OCI-LY1 (cell line): Measurements from ENCODE around the gene TGFBR2.

ENCODE experiments used
- H2AFZ ChIP-seq: fragments of 200-600 bp; sonication (generic), shearing (Covaris generic); 2 replicates; pipeline ENCODE4 v1.6.0; 2014; ENCODE audit warnings: antibody characterized with exemption, mild to moderate bottlenecking, low read length
- H3F3A ChIP-seq: fragments of 200-600 bp; sonication (generic), shearing (Covaris generic); 2 replicates; pipeline ENCODE4 v1.6.0; 2014; ENCODE audit warnings: mild to moderate bottlenecking, antibody characterized with exemption, low read length, moderate library complexity; ENCODE audit not compliant: insufficient read depth
- H3K27ac ChIP-seq: fragments of 200-600 bp; sonication (generic); 2 replicates; pipeline ENCODE4 v1.5.1; 2014; ENCODE audit warnings: low read length, mixed run types, mild to moderate bottlenecking, low read depth; ENCODE audit not compliant: poor library complexity, severe bottlenecking
- H3K27me3 ChIP-seq: fragments of 200-600 bp; sonication (generic); 2 replicates; pipeline ENCODE4 v1.6.0; 2014; ENCODE audit warnings: antibody characterized with exemption, mild to moderate bottlenecking, low read length, moderate library complexity; ENCODE audit not compliant: insufficient read depth
- H3K36me3 ChIP-seq: fragments of 200-600 bp; sonication (generic); 2 replicates; pipeline ENCODE4 v1.6.1; 2014; ENCODE audit warnings: mild to moderate bottlenecking, antibody characterized with exemption, low read length, moderate library complexity, mixed read lengths; ENCODE audit not compliant: insufficient read depth
- H3K4me1 ChIP-seq: fragments of 200-600 bp; sonication (generic); 2 replicates; pipeline ENCODE4 v1.5.1; 2014; ENCODE audit warnings: mild to moderate bottlenecking, low read length, moderate library complexity; ENCODE audit not compliant: insufficient read depth, severe bottlenecking
- H3K4me2 ChIP-seq: fragments of 200-600 bp; sonication (generic), shearing (Covaris generic); 2 replicates; pipeline ENCODE4 v1.6.1; 2014; ENCODE audit warnings: low read length
- H3K4me3 ChIP-seq: fragments of 200-600 bp; sonication (generic); 2 replicates; pipeline ENCODE4 v1.5.1; 2014; ENCODE audit warnings: low read length, low read depth, mild to moderate bottlenecking, mixed read lengths; ENCODE audit not compliant: poor library complexity, severe bottlenecking
- H3K79me2 ChIP-seq: fragments of 200-600 bp; shearing (Covaris generic); 2 replicates; pipeline ENCODE4 v1.6.1; 2016; ENCODE audit warnings: mixed run types, low read length, mixed read lengths; ENCODE audit not compliant: insufficient read depth
- H3K9ac ChIP-seq: fragments of 200-600 bp; sonication (generic), shearing (Covaris generic); 2 replicates; pipeline ENCODE4 v1.6.1; 2014; ENCODE audit warnings: mild to moderate bottlenecking, low read length, mixed read lengths
- H3K9me2 ChIP-seq: fragments of 200-600 bp; sonication (generic), shearing (Covaris generic); 2 replicates; pipeline ENCODE4 v1.6.1; 2014; ENCODE audit warnings: low read depth, mild to moderate bottlenecking, low read length, mixed read lengths
- H3K9me3 ChIP-seq: fragments of 200-600 bp; shearing (Covaris generic); 2 replicates; pipeline ENCODE4 v1.6.1; 2014; ENCODE audit warnings: low read length, mixed read lengths
- H4K20me1 ChIP-seq: fragments of 200-600 bp; sonication (generic), shearing (Covaris generic); 2 replicates; pipeline ENCODE4 v1.6.0; 2016; ENCODE audit warnings: mild to moderate bottlenecking, low read length; ENCODE audit not compliant: insufficient read depth
- EZH2 ChIP-seq: fragments of 200-600 bp; sonication (generic), shearing (Covaris generic); IDR thresholded peaks from 2 replicates; pipeline ENCODE4 v1.8.0; 2017; ENCODE audit warnings: borderline replicate concordance, mixed run types, mild to moderate bottlenecking, antibody characterized with exemption, low read length, moderate library complexity, mixed read lengths
- TF ChIP-seq, protein P1 (sequence below): fragments of 200-600 bp; sonication (generic), shearing (Covaris generic); IDR thresholded peaks from 2 replicates; pipeline ENCODE4 v1.5.1; 2017; ENCODE audit warnings: mild to moderate bottlenecking, antibody characterized with exemption, low read length, moderate library complexity, mixed read lengths

TGFBR2 gene

DNA sequence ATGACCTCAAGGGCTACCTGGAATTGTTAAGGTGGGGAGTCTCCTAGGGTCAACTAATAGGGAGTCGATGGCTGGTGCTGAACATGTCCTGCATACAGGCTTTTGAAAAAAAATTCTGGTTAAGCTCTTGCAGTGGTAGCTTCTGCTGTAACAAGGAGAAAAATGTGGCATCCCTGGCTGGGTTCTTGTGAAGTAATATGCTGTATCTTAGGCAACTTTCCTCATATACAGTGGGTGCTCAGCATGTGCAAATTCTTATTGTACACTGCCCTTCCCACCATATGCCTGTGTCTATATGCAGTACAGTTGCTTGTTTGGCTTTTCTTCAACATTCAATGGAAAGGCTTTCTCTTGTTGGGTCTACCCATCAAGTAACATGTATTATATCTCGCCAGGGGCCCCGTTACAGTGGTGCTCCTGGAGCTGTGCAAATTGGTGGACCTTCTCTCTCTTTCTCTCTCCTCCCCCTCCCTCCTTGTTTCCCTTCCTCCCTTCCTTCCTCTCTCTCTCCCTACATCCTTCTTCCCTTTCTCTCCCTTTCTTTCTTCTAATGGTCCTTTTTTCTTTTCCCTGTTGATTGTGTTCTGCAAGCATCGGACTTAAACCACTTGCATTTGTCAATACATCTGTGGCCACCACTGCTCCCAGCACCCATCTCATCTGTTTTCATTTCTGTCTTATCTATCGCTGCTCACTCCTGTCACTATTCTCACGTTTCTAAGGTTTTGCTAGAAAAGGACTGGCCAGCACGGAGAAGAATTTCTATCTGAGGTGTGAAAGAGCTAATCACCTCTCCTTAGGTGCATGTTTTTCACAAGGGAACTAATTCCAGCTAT, 35.2 kb downstream of the TGFBR2 start:
- H3K27me3 ChIP-seq = no peaks in the 10 kb centered on the region
- H3K79me2 ChIP-seq = peaks cover 51% of the 10 kb centered on the region
- H3K36me3 ChIP-seq = peaks cover 20% of the 10 kb centered on the region; the same call in 1 of the 2 replicates
- H3F3A ChIP-seq = no peaks in the 10 kb centered on the region; the same call in none of the 2 replicates
- peak overlapping the region; percentile 85 for H3K27ac ChIP-seq
- H3K4me1 ChIP-seq = peaks cover 97% of the 10 kb centered on the region
- no peak overlapping the region for H3K4me3 ChIP-seq
- no peak for TF ChIP-seq EZH2
- TF ChIP-seq, protein P1, sequence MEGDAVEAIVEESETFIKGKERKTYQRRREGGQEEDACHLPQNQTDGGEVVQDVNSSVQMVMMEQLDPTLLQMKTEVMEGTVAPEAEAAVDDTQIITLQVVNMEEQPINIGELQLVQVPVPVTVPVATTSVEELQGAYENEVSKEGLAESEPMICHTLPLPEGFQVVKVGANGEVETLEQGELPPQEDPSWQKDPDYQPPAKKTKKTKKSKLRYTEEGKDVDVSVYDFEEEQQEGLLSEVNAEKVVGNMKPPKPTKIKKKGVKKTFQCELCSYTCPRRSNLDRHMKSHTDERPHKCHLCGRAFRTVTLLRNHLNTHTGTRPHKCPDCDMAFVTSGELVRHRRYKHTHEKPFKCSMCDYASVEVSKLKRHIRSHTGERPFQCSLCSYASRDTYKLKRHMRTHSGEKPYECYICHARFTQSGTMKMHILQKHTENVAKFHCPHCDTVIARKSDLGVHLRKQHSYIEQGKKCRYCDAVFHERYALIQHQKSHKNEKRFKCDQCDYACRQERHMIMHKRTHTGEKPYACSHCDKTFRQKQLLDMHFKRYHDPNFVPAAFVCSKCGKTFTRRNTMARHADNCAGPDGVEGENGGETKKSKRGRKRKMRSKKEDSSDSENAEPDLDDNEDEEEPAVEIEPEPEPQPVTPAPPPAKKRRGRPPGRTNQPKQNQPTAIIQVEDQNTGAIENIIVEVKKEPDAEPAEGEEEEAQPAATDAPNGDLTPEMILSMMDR = no peak
- no peaks in the 10 kb centered on the region for H3K9me3 ChIP-seq
- no peaks in the 10 kb centered on the region for H3K9me2 ChIP-seq
- peak overlapping the region; percentile 13; the same call in 1 of the 2 replicates for H3K9ac ChIP-seq
- H4K20me1 ChIP-seq = no peaks in the 10 kb centered on the region
- H2AFZ ChIP-seq = no peak overlapping the region
- peak overlapping the region; percentile 22 for H3K4me2 ChIP-seq

DNA sequence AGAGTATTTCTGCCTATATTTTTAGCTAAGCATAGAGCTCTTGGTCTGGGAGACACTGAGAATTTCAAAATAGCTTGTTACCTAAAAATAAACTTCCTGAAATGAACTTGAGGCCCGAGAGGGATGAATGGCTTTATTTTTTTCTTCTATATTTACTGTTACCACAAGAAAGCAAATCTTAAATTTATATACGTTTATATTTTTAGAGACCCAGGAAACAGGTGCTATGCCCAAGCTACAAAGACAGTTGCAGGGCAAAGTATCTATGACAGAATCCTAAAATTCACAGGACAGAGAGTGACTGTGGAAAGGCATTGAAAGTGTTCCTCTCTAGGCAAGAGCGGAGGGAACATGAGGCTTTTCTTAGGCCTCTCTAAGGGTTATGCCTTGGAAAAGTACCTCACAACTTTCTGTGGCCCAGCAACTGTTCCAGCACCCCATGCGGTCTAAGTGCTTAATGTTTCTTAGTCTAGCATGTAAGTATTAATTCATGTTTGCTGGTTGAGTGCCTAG, 36.5 kb downstream of the TGFBR2 start:
- peaks cover 44% of the 10 kb centered on the region for H3K79me2 ChIP-seq
- TF ChIP-seq EZH2 = no peak
- TF ChIP-seq, protein P1 = peak; percentile 14; the same call in 1 of the 2 replicates
- H3K27me3 ChIP-seq = no peaks in the 10 kb centered on the region
- H3K36me3 ChIP-seq = peaks cover 27% of the 10 kb centered on the region
- no peaks in the 10 kb centered on the region for H3K9me3 ChIP-seq
- peak overlapping the region; percentile 22 for H3K4me2 ChIP-seq
- no peaks in the 10 kb centered on the region; the same call in none of the 2 replicates for H3F3A ChIP-seq
- H3K9ac ChIP-seq = peak overlapping the region; percentile 17
- H3K4me1 ChIP-seq = peaks cover 97% of the 10 kb centered on the region
- no peak overlapping the region for H2AFZ ChIP-seq
- H4K20me1 ChIP-seq = no peaks in the 10 kb centered on the region
- H3K9me2 ChIP-seq = no peaks in the 10 kb centered on the region
- H3K4me3 ChIP-seq = no peak overlapping the region
- peak overlapping the region; percentile 85 for H3K27ac ChIP-seq

DNA sequence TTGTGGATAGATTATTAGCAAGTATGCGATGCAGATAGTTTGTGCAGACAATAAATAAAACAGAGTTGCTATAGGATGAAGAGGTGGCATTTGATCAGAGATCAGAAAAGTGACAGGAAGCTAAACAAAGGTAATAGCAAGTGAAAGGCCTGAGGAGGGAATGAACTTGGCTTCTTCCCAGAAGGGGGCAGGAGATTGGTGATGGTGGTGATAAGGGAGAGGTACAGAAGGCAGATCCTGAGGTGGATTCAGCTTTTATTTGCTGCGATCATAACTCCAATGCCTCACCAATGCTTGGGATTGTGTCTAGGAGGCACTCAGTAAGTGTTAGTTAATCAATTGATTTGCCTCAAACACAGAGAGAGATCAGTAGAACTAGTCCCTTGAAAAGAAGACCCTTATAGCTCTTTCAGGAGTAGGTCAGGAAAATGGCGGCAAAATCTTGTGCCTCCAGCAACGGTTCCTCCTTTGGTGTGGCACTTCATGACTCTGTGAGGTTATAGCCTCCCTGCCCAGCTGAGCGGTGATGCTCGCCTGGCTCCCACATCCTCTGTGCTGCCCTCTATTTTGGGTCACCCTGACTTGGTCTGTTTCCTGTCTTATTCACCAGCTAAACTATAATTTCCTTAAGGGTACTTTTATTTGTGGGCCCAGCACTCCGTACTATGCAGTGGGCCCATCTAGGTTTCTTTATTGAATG, 37.5 kb downstream of the TGFBR2 start:
- Histone ChIP-seq H3K27me3 (no peaks in the 10 kb centered on the region), H3K4me1 (peaks cover 97% of the 10 kb centered on the region), H3K4me2 (peak overlapping the region; percentile 22), H3K9me2 (no peaks in the 10 kb centered on the region), H3K27ac (peak overlapping the region; percentile 85), H3K79me2 (peaks cover 34% of the 10 kb centered on the region), H2AFZ (no peak overlapping the region), H3F3A (no peaks in the 10 kb centered on the region; the same call in none of the 2 replicates), H3K4me3 (no peak overlapping the region), H3K9me3 (no peaks in the 10 kb centered on the region), H3K9ac (no peak overlapping the region), H3K36me3 (peaks cover 27% of the 10 kb centered on the region), H4K20me1 (no peaks in the 10 kb centered on the region)
- TF ChIP-seq EZH2 = no peak
- TF ChIP-seq, protein P1 = no peak
